GM21423 (cell line): ENCODE measurements around the gene TTC33.

Experiments used
- ATAC-seq: cut with Tn5 transposase; IDR thresholded peaks from one replicate; pipeline ENCODE4 v1.9.1; 2021; ENCODE audit warnings: mild to moderate bottlenecking, moderate library complexity; ENCODE audit not compliant: unreplicated experiment

Gene TTC33

DNA sequence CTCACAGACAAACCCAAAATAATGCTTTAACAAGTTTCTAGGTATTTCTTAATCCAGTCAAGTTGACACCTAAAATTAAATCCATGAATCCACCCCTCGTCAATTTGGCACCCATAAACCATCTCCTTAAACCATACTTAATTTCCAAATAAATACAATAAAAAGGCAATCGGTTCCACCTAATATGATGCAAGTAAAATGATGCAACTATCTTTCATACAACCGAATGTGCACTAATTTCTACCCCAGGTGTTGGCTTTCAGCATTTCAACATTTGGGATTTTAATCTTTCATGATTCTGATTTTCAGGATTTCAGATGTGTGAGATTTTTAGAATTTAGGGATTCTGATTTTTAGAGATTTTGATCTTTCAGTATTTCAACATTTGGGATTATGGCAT lies 25.1 kb upstream of the TTC33 start:
- ATAC-seq = no peak

DNA sequence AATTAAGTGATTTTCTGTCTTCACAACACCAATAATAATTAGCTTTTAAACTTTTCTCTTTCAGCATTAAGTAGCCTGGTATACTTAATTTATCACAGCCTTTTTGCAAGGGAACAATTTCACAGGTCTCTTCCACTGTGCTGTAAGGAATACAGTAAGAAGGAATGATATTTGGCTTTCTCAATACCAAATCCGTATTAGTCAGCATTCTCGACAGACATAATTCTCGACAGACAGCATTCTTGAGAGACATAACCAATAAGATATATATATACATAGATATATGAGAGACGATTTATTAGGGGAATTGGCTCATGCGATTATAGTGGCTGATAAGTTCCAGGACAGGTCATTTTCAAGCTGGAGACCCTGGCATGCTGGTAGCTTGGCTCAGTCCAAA lies 24.4 kb upstream of the TTC33 start:
- ATAC-seq = no peak

DNA sequence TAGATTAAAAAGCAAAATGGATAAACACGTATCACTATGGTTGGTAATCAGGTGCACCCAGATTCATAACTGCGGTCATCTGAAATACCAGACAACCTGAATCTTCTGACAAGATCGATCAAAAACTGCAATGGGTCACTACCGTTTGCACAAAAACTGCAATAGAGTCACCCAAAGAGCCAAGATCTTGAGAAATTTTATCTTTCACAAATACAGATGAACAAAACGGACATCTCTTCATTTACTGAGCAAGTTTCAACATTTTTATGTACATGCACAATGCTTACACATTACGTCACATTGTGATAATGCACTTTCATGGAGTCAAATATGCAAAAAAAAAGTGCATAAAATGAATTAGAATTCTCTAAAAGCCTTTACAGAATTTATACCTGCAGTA lies 23.8 kb upstream of the TTC33 start:
- no peak for ATAC-seq

DNA sequence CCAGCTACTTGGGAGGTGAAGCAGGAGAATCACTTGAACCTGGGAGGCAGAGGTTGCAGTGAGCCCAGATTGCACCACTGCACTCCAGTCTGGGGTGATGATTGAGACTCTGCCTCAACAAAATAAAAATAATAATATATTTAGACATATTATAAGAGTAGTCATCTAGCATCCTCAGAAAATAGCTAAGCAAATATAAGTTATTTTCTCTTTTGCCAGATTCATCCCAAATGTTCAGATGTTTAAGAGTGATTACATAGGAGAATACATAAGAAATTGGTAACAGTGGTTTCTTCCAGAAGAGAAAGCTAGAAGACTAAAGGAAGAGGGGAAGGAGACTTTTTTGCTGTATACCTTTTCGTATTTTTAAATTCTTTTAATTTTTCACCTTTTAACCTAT lies 22.4 kb upstream of the TTC33 start:
- no peak for ATAC-seq

DNA sequence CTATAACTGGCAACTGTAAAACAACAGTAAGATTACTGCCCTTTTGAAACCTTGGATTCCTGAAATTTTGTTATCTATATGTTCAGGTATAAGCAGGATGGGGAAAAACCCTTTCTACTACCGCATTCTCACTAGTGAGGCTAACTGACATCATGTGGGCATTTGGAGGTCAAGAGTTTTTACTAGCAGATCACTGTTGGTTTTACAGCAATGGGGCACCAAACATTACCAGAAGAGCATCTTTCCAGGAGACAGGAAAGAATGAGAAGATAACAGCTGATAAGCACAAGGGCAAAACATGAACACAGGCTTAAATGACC lies 20.9 kb upstream of the TTC33 start:
- no peak for ATAC-seq

DNA sequence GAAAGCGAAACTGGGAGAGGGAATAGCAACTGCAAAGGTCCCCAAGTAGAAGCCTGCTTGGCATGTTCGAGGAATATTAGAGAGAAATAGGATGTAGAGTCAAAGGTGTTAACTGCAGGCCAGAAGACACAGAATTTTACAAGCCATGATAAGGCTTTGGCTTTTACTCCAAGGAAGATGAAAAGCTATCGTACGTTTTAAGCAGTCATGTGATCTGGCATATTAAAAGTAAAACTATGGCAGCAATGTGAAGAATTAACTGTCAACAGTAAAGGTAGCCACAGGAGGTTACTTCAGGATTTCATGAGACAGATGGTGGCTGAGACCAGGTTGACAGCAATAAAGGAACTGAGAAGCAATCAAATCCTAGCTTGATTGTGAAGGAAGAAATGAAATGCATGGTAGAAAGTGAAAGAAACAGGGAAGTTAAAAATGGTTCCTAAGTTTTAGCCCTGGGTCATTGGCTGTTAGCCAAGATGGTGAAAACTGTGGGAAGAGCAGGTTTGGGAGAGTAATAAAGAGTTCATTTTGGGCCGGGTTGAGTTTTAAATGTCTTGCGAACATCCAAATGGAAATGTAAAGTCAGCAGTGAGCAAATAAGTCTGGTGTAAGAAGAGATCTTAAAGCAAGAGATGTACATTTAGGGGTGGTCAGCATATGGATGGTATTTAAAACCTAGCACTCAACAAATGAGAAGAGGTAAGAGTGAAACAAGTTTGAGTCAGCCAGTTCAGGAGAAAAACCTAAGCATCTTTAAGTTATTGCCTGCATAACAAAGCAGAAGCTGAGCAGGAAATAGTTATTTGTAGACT lies 20.3 kb upstream of the TTC33 start:
- ATAC-seq = no peak

DNA sequence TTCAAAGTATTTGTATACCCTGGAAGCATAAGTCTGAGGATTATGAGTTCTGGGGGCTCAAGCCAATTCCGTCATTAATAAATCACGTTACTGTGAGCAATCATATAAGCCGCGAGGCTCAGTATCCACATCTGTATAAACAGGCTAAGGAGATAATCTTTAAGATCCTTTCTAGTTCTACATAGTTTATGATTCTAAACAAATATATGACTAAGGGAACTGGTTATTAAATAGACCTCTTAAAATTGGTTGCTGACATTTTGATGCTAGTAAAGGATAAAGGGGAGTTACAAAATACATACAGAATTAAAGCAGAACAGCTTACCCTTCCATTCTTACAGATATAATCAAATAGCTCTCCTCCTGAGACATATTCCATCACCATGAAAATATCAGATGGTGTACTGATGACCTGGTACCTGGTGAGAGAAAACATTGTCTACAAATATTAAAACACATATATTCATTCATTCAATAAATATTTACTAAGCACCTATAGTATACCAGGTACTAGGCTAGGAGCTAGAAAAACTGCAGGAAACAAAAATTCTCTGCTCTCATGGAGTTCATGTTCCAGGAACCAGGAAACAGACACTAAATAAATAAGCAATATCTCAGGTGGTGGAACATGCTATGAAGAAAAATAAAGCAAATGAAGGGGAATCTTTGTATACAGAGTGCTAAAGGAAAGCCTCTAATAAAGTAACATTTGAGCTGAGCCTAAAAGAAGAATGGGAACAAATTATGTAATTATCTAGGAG lies 19.5 kb upstream of the TTC33 start:
- ATAC-seq = no peak

DNA sequence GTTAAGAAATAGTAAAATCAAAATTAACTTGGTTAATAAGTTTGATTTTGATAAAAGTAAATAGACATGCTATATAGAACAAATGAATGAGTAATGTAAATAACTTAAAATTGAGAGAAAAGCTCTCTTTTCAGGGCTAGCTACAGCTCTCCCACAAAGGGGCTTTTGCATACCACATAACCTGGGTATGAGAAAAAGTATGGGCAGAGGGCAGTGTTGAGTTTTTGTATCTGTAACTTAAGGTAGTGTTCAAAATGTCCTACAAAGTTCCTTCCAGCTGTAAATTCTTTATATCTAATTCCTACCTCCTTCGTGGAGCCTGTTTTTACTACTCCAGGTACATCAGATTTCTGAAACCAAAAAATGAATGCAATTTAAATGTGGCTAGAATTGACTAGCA lies 18.9 kb upstream of the TTC33 start:
- ATAC-seq = no peak

DNA sequence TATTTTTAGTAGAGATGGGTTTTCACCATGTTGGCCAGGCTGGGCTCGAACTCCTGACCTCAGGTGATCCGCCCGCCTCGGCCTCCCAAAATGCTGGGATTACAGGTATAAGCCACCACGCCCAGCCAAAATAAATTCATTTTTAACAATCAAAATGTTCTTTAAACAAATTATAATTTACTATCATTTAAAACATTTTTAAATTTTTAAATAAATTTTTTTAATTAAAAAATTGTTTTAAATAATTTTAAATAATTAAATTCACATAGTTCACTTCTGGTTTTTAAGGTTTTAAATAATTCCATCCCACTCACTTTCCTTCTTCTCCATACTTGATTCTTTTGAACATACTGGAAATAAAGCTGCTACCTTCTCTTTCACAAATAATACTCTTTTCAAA lies 15.0 kb upstream of the TTC33 start:
- ATAC-seq = no peak

DNA sequence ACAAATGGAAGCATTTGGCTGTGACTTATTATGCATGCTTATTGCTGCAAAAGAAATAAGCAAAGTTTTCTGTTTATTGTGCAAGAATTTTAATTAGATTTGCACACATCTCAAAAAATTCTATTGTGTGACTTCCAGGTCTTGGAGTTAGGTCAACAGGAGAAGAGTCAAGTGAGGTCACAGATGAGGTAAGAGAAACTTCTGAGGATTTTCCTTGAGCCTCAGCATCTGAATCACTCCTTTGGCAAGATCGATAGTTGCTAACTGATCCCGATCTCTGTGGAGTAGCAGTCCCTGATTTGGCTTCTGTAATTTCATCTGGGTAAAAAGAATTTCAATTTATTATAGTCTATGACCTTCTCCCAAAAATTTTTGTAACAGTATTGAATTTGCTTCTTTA lies 6.9 kb upstream of the TTC33 start:
- no peak for ATAC-seq

DNA sequence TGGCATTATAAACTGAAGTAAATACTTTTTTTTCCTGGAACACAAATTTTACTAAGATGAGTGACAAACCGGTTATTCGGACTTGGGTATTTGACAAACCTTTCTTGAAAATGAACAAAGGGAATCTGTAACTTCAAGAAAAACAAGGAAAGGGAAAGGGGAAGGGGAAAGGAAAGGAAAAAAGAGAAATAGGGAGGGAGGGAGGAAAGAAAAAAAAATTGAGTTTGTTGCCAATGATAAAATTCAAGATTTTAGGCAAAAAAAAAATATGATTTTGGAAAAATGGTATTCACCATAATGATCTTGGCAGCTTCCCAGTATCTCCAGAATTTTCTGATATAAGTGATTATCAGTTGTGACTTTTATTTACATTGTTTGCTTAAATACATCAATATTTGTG lies 1.6 kb upstream of the TTC33 start:
- ATAC-seq = no peak

DNA sequence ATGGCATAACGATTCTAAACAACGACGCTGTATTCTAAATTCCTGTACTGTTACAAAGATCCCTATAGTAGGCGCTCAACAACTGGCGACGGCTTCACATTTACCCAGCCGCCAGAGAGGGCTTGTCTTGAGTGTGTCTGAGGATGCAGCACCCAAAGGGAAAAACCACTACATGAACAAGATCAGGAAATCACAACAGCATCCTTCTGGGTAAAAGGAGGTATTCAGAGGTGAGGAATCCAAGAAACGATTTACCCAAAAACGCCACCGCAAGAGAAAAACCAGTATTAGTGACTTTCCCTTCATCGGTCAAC lies 711 bp downstream of the TTC33 start:
- peak; percentile 81 for ATAC-seq

DNA sequence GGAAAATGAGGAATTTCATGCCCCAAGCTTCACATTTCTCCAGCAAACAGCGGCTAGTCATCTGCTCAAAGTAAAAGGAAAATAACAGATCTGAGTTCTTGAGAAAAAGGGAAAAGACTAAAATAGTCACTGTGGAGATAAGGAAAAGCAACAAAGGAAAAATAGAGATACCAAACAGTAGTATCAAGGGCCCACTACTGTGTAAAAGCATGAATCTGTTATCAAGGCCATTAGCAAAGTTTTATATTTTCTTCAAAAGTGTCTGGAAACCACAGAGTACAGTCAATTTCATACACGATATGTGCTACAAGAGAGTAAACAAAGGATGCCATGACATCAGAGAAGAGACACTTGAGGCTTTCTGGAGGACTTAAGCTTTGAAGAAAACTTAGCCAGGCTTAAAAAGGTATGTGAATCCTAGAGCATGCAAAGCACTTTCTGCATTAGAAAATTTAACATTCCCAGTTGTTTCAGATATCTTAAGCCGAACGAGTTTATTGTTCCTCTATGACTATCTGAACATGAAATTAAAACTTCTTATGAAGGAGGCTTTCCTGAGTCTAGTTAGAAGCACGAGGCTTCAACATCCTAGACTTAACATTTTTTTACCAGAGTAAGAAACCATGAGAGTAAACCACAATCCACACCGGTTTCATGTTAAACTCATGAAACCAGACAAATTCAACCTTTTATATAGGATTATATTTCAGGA lies 1.2 kb downstream of the TTC33 start:
- peak; percentile 12 for ATAC-seq

DNA sequence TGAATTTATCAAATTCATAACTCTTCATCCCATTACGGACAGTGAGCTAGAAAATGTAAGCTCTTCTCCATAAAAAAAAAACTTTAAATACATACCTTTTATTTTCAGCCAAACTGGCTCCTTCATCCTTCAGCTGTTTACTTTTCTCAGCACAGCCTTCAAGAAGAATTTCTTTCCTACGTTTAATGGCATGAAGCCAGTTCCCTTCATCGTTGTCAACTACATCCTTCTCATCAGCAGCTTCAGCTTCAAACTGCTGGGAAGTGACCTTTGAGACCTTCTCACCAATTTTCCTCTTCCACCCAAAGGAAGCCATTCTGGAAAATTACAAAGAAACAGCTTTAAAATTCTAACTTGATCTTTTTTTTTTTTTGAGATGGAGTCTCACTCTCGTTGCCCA lies 9.1 kb downstream of the TTC33 start:
- no peak for ATAC-seq

DNA sequence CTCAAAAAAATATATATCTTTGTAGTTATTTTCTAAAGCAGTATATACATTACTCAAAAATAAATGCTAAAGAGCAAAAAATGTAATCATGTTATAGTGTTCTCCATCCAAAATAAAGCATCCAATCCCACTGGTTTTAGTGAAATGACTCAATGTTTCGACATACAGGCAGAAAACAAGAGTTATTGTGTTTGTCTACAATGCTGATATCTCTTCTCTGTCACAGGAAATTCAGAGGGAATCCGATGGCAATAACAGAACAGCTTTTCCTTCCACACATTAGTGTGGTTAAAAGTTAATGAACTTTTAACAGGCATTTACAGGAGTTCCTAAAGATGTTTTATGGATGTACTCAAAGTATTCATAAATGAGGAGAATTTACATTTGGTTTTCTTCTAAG lies 12.0 kb downstream of the TTC33 start:
- no peak for ATAC-seq

DNA sequence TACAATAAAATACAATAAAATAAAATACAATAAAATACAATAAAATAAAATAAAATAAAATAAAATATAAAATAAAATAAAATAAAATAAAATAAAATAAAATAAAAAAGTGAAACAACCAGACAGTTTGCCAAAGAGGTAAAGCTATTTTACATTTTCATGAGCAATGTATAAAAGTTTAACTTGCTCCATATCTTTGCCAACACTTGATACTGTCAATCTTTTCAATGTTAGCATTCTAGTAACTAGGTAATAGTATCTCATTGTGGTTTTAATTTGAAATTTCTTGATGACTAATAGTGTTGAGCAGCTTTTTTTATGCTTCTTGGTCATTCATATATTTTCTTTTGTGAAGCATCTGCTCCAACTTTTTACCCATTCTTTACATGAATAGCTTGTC lies 17.3 kb downstream of the TTC33 start:
- ATAC-seq = no peak

DNA sequence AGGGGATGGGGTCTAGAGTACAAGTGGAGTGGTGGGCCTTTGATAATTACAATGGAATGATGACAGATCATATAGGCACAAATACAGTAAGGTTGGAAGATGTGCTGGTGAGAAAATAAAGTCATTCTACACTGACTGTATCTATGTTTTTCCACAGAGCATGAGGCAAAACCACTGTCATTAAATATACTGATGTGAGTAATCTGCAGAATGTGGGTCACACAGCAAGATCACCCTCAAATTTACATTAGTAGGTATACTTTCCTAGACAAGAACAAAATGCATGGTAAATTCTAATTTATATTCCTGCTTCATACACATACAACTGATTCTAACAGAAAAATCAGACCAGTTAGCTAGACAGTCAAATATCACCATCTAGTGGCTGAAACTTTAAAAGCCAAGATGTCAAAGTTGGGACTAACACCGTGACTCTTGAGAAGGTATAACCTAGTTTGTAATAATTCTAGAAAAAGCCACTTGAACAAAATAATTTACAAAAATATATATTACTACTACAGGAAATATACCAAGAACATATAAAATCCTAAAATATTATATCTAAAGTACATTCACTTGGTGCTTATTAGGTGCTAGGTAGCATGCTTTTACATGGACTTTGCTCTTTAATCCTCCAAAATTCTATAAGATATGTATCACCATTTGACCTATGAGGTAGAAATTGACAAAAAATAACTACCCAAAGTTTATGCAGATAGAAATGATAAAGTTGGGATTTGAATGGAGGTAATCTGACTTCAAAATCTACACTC lies 19.5 kb downstream of the TTC33 start:
- ATAC-seq = peak; percentile 76

DNA sequence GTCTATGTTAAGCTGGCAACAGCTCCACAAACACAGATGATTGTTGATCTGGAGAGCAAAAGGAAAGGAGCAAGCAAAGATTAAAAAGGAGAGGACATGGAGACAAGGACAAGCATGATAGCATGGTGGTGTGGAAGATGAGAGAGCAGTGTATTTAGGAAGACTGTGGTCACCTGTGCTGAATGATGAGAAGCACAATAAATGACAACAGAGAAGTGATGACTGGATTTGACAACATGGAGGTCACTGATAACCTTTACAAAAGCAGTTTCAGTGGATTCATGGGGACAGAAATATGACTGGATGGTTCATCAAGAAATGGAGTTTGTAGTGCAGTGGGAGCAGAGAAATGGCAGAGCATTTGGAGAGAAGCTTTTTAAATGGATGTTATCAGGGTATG lies 20.2 kb downstream of the TTC33 start:
- no peak for ATAC-seq

DNA sequence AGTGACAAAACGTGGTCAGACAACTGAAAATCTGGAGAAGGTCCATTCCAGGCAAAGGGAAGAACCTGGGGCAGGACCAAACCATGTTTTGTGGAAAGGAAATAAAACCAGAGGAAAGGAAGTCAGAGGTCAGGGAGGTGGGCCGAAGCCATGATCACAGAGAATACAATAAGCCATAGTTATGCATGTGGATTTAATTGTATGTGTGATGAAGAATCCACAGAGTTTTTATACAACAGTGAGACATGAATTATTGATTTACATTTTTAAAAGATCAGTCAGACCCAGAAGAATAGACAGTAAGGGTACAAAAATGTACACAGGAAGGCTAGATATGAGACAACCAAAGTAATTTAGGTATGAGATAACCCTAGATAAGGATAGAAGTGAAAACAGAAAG lies 20.8 kb downstream of the TTC33 start:
- no peak for ATAC-seq

DNA sequence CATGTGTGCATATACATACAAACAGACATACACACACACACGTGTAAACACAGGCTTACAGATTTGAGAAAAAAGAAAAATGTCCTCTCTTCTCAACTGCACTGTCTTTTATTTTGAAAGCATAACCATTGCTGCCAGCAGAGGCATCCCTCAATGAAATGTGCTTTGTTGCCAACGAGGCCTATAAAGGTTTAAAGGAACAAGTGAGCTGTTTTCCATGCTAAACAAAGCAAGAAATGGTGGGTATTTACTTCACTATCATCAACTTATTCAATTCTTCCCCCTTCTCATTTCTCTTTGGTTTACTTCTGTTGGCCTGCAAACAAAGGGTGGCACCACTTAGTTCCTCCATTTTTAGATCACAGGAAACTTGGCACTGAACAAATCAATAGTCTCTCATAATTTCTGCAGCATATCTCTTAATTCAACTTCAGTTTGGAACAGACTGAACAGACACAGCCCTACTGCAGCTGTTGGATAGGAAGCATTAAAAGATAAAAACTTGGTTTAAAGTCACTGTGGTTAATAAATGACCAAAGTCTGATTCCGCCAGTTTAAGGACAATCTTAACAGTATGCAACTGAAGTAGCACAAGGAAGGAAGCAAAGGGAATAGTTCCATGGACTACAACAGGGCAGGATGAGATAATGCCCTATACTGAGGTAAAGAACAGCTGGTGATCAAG lies 21.7 kb downstream of the TTC33 start:
- no peak for ATAC-seq

DNA sequence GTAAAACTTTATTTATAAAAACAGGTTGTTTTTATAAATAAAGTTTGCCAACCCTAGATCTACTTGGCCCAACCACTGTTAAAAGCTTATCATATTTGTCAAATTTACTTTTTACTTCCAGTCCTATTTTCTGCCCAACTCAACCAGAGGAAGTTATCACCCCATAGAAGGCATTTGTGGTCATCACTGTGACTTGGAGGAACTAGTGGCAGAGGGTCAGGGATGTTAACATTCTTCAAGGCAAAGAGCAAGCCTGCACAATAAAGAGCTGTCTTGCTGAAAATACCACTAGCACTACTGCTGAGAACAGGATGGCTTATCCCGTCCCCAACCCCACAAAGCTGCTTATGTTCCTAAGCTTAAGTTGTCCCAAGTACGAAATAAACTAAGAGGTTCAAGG lies 22.3 kb downstream of the TTC33 start:
- no peak for ATAC-seq
